ENCODE measurements around the gene LRRTM4.

LRRTM4 gene

GRCh38 chr2:77007686-77008085 lies 514.5 kb downstream of the LRRTM4 start:
- no peak for DNase-seq (ENCODE audit: extremely low read depth in 1 of 2, low read depth in 1 of 2)

GRCh38 chr2:77005522-77005921 lies 516.7 kb downstream of the LRRTM4 start:
- DNase-seq (ENCODE audit: extremely low read depth in 1 of 2, low read depth in 1 of 2), result no peak

GRCh38 chr2:77001895-77002294 lies 520.3 kb downstream of the LRRTM4 start:
- no peak for DNase-seq (ENCODE audit: extremely low read depth in 1 of 2, low read depth in 1 of 2)

- DNase-seq (ENCODE audit: extremely low read depth in 1 of 2, low read depth in 1 of 2), result no peak
Measured at GRCh38 chr2:76998704-76999103, 523.5 kb downstream of the LRRTM4 start.

GRCh38 chr2:76998152-76998551 lies 524.0 kb downstream of the LRRTM4 start:
- DNase-seq (ENCODE audit: extremely low read depth in 1 of 2, low read depth in 1 of 2), result no peak

GRCh38 chr2:76997296-76997695 lies 524.9 kb downstream of the LRRTM4 start:
- no peak for DNase-seq (ENCODE audit: extremely low read depth in 1 of 2, low read depth in 1 of 2)

- DNase-seq (ENCODE audit: extremely low read depth in 1 of 2, low read depth in 1 of 2), result no peak
Measured at GRCh38 chr2:76985387-76986136, 536.6 kb downstream of the LRRTM4 start.

- no peak for DNase-seq (ENCODE audit: extremely low read depth in 1 of 2, low read depth in 1 of 2)
Measured at GRCh38 chr2:76984359-76984758, 537.8 kb downstream of the LRRTM4 start.

- no peak for DNase-seq (ENCODE audit: extremely low read depth in 1 of 2, low read depth in 1 of 2)
Measured at GRCh38 chr2:76980067-76980787, 541.9 kb downstream of the LRRTM4 start.

GRCh38 chr2:76977846-76978727 lies 544.1 kb downstream of the LRRTM4 start:
- DNase-seq (ENCODE audit: extremely low read depth in 1 of 2, low read depth in 1 of 2), result no peak

- no peak for DNase-seq (ENCODE audit: extremely low read depth in 1 of 2, low read depth in 1 of 2)
Measured at GRCh38 chr2:76975752-76976151, 546.4 kb downstream of the LRRTM4 start.

- no peak for DNase-seq (ENCODE audit: extremely low read depth in 1 of 2, low read depth in 1 of 2)
Measured at GRCh38 chr2:76973610-76974009, 548.6 kb downstream of the LRRTM4 start.

GRCh38 chr2:76965772-76966171 lies 556.4 kb downstream of the LRRTM4 start:
- no peak for DNase-seq (ENCODE audit: extremely low read depth in 1 of 2, low read depth in 1 of 2)

- DNase-seq (ENCODE audit: extremely low read depth in 1 of 2, low read depth in 1 of 2), result no peak
Measured at GRCh38 chr2:76958749-76959148, 563.4 kb downstream of the LRRTM4 start.

- DNase-seq (ENCODE audit: extremely low read depth in 1 of 2, low read depth in 1 of 2), result no peak
Measured at GRCh38 chr2:76953733-76954347, 568.3 kb downstream of the LRRTM4 start.

GRCh38 chr2:76946631-76947145 lies 575.5 kb downstream of the LRRTM4 start:
- no peak for DNase-seq (ENCODE audit: extremely low read depth in 1 of 2, low read depth in 1 of 2)

- no peak for DNase-seq (ENCODE audit: extremely low read depth in 1 of 2, low read depth in 1 of 2)
Measured at GRCh38 chr2:76940559-76940958, 581.6 kb downstream of the LRRTM4 start.

GRCh38 chr2:76938153-76938552 lies 584.0 kb downstream of the LRRTM4 start:
- no peak for DNase-seq (ENCODE audit: extremely low read depth in 1 of 2, low read depth in 1 of 2)

GRCh38 chr2:76932550-76932949 lies 589.6 kb downstream of the LRRTM4 start:
- DNase-seq (ENCODE audit: extremely low read depth in 1 of 2, low read depth in 1 of 2), result no peak

- DNase-seq (ENCODE audit: extremely low read depth in 1 of 2, low read depth in 1 of 2), result no peak
Measured at GRCh38 chr2:76930056-76930744, 592.0 kb downstream of the LRRTM4 start.

Measured in stimulated activated CD8-positive, alpha-beta memory T cell treated with anti-CD3 and anti-CD28 coated beads, Interleukin-7, amount 100 ng/mL, for 48 hours (primary cell).